Endothelial cell of umbilical vein (primary cell): Measurements from ENCODE around the gene BANF2. TPM values are rescaled to one million over a fixed set of nuclear protein-coding genes. Genes with fewer than 3 reads are reported as not detected.

ENCODE experiments used
- BruUV-seq: library from RNA; stranded (reverse); fragments of 400-500 nt; replicated peaks from 2 replicates; lab custom pipeline; 2021; lab: Mats Ljungman, UMichigan
- CTCF ChIA-PET: fragments of 300-600, 350-600 bp; sonication (Branson Sonifier 250); formaldehyde crosslinking; loops from one replicate; lab custom pipeline; 2021; ENCODE audit warnings: antibody characterized with exemption, inconsistent platforms; lab: Charles Lee
- POLR2A ChIA-PET: fragments of 300-600, 350-600 bp; sonication (Branson Sonifier 250); formaldehyde crosslinking; loops from one replicate; lab custom pipeline; 2021; ENCODE audit warnings: antibody characterized with exemption, inconsistent platforms; lab: Charles Lee
- DNase-seq: peaks from one replicate; pipeline ENCODE4 v3.0.0-alpha.2; 2011; ENCODE audit warnings: low read depth, low spot score
- FAIRE-seq: peaks from 2 replicates; lab custom pipeline; 2011; peaks lifted over from hg19 to GRCh38; lab: Jason Lieb, UNC
- H2AFZ ChIP-seq: 2 replicates; pipeline ENCODE4 v1.6.0; 2012; ENCODE audit warnings: low read depth, low read length, control low read depth, inconsistent platforms
- H3K27ac ChIP-seq: 2 replicates; pipeline ENCODE4 v1.5.1; 2011; ENCODE audit warnings: low read depth, mild to moderate bottlenecking, control low read depth, low read length, moderate library complexity; ENCODE audit not compliant: insufficient read depth
- H3K27me3 ChIP-seq, 2 experiments: 2 replicates each; pipeline versions ENCODE4 v1.6.0 to v1.6.1; 2011; ENCODE audit warnings: low read length in 2 of 2, mixed read lengths in 1 of 2; ENCODE audit not compliant: control insufficient read depth in 2 of 2, insufficient read depth in 2 of 2
- H3K36me3 ChIP-seq, 2 experiments: 2 replicates in 1 of 2; 3 replicates in 1 of 2; pipeline ENCODE4 v1.5.1; 2011; ENCODE audit warnings: low read length in 2 of 2, mild to moderate bottlenecking in 1 of 2, moderate library complexity in 1 of 2; ENCODE audit not compliant: control insufficient read depth in 2 of 2, insufficient read depth in 2 of 2; ENCODE audit errors: extremely low read depth in 1 of 2
- H3K4me1 ChIP-seq: 3 replicates; pipeline ENCODE4 v1.5.1; 2011; ENCODE audit warnings: mild to moderate bottlenecking, low read length; ENCODE audit not compliant: control insufficient read depth, insufficient read depth; ENCODE audit errors: extremely low read depth
- H3K4me2 ChIP-seq: 2 replicates; pipeline ENCODE4 v1.6.1; 2011; ENCODE audit warnings: low read length, control low read depth, mixed read lengths; ENCODE audit not compliant: insufficient read depth
- H3K4me3 ChIP-seq, 3 experiments: fragments of 200-600 bp in 1 of 3; sonication (generic), shearing (Covaris generic) in 1 of 3; replicated peaks in 1 of 3; 2 replicates each; pipeline ENCODE4 v1.5.1; 2011 to 2016; ENCODE audit warnings: control low read depth in 3 of 3, low read length in 3 of 3, mild to moderate bottlenecking in 2 of 3, inconsistent platforms in 1 of 3, low read depth in 1 of 3, moderate library complexity in 1 of 3; ENCODE audit not compliant: insufficient read depth in 1 of 3
- H3K79me2 ChIP-seq: 2 replicates; pipeline ENCODE4 v1.6.0; 2012; ENCODE audit warnings: low read length, inconsistent platforms; ENCODE audit not compliant: control insufficient read depth, insufficient read depth
- H3K9ac ChIP-seq: replicated peaks from 2 replicates; pipeline ENCODE3; 2011; ENCODE audit warnings: low read length, control low read depth; ENCODE audit not compliant: insufficient read depth; ENCODE audit errors: extremely low read depth
- H3K9me1 ChIP-seq: replicated peaks from 3 replicates; pipeline ENCODE4 v1.6.0; 2011; ENCODE audit warnings: mild to moderate bottlenecking, low read length; ENCODE audit not compliant: control insufficient read depth, insufficient read depth; ENCODE audit errors: extremely low read depth
- H3K9me3 ChIP-seq: replicated peaks from 2 replicates; pipeline ENCODE4 v1.5.1; 2012; ENCODE audit warnings: low read length, inconsistent platforms; ENCODE audit not compliant: control insufficient read depth, insufficient read depth
- H4K20me1 ChIP-seq: replicated peaks from 2 replicates; pipeline ENCODE3; 2011; ENCODE audit warnings: mild to moderate bottlenecking, low read length; ENCODE audit not compliant: control insufficient read depth, insufficient read depth; ENCODE audit errors: extremely low read depth
- FOS ChIP-seq: IDR thresholded peaks from 2 replicates; pipeline ENCODE4 v1.6.1; 2011; ENCODE audit warnings: mild to moderate bottlenecking, low read length, moderate library complexity, borderline replicate concordance; ENCODE audit not compliant: insufficient read depth
- GATA2 ChIP-seq: IDR thresholded peaks from 2 replicates; pipeline ENCODE4 v1.7.0; 2011; ENCODE audit warnings: low read depth, mild to moderate bottlenecking, moderate library complexity, mixed read lengths, low read length; ENCODE audit not compliant: insufficient read length, insufficient read depth
- JUN ChIP-seq: IDR thresholded peaks from 2 replicates; pipeline ENCODE4 v1.6.1; 2011; ENCODE audit warnings: borderline replicate concordance, low read depth; ENCODE audit not compliant: insufficient read length, insufficient read depth
- MYC ChIP-seq: IDR thresholded peaks from one replicate; pipeline ENCODE4 v1.6.1; 2011; ENCODE audit warnings: mild to moderate bottlenecking, low read depth, low read length
- POLR2AphosphoS5 ChIP-seq: IDR thresholded peaks from 2 replicates; pipeline ENCODE4 v1.6.1; 2012; ENCODE audit warnings: low read depth, mild to moderate bottlenecking, control low read depth, low read length, moderate library complexity; ENCODE audit not compliant: insufficient read depth
- dilution Hi-C: fragments of 300-500 bp; cut with MboI; formaldehyde crosslinking; loops from one replicate; pipeline ENCODE4 v1.15.0; 2019; ENCODE audit warnings: low sequenced_read_pairs; ENCODE audit not compliant: extremely low pct_ligation_motif_present
- intact Hi-C: fragments of 100-400 bp; cut with micrococcal nuclease; formaldehyde crosslinking; loops from one replicate; pipeline ENCODE4 v1.10.0; 2022
- polyA plus RNA-seq, 4 experiments: library from polyadenylated mRNA; depleted of rRNA in 3 of 4; stranded (reverse) in 3 of 4; unstranded in 1 of 4; fragments of >200 nt; gene quantifications; 2 replicates each; pipeline versions ENCODE4 v1.2.1 to v1.2.3, GENCODE V29; 2011 to 2012; ENCODE audit warnings: missing spikeins in 1 of 4
- total RNA-seq: library from RNA; stranded (reverse); gene quantifications from 2 replicates; pipeline ENCODE4 v1.2.3, GENCODE V29; 2021
- TF ChIP-seq, protein P1 (sequence below), 2 donors: IDR thresholded peaks; 1 replicate in 1 of 2; 2 replicates in 1 of 2; pipeline ENCODE4 v1.5.1; 2011; ENCODE audit warnings: low read length in 2 of 2, mild to moderate bottlenecking in 2 of 2, moderate library complexity in 2 of 2, control low read depth in 1 of 2, inconsistent platforms in 1 of 2, low read depth in 1 of 2; ENCODE audit not compliant: insufficient read depth in 1 of 2; ENCODE audit errors: extremely low read depth in 1 of 2
- TF ChIP-seq, protein P2 (sequence below): IDR thresholded peaks from 2 replicates; pipeline ENCODE4 v1.6.1; 2011; ENCODE audit not compliant: insufficient read depth, insufficient read length

The BANF2 gene
- total and polyA plus RNA-seq, 2 donors (not counting 3 experiments of a cell fraction or from before 2014, with no cell fraction given): not detected

DNA sequence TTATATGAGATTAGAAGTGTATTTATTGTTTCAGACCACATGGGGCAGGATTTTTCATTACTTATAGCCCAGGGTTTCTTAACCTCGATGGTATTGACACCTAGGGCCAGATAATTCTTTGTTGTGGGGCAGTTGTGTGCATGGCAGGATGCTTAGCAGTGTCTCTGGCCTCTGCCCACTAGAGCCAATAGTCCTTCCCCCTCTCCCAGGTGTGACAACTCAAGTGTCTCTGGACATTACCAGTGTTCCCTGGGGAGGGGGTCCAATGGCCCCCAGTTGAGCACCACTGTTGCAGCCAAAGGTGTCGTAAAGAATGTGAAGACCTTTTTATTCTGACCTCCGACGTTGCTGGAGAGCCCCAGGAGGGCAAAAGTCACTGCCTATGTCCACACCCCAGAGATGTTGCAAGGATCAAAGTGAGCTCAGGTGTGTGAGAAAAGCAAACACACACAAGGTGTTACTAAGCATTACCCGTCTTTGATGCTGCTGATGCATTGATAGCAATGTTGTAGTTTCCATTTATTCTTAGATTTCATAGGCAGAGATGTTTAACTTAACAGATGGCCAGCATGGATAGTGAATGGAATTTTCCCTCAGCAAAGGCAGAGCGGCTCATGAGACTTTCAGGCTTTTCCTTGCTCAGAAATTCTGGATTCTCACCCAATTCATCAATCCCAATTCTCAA lies 22.2 kb downstream of the BANF2 start:
- no peak for DNase-seq
- H2AFZ ChIP-seq: no peak overlapping the region
- no peaks in the 10 kb centered on the region for H4K20me1 ChIP-seq
- H3K4me3 ChIP-seq: no peak overlapping the region
- no peaks in the 10 kb centered on the region for H3K4me1 ChIP-seq
- peaks cover 2 to 4% of the 10 kb centered on the region in 2 experiments for H3K27me3 ChIP-seq
- no peak overlapping the region for H3K9ac ChIP-seq
- ChIA-PET POLR2A (no interaction called here), CTCF (interaction anchor here (0.8 to 1.6 kb wide), 3 partner anchors 9 to 217 kb away, joined by 3 to 5 read pairs (median 3); partner anchors contain the start of gene RRBP1)
- no peaks in the 10 kb centered on the region for H3K9me3 ChIP-seq
- H3K36me3 ChIP-seq: no peaks in the 10 kb centered on the region
- no peak for FAIRE-seq
- H3K79me2 ChIP-seq: no peaks in the 10 kb centered on the region
- H3K27ac ChIP-seq: no peak overlapping the region
- intact Hi-C loops (no loop called here), dilution Hi-C loops (no loop called here)
- TF ChIP-seq, protein P1, sequence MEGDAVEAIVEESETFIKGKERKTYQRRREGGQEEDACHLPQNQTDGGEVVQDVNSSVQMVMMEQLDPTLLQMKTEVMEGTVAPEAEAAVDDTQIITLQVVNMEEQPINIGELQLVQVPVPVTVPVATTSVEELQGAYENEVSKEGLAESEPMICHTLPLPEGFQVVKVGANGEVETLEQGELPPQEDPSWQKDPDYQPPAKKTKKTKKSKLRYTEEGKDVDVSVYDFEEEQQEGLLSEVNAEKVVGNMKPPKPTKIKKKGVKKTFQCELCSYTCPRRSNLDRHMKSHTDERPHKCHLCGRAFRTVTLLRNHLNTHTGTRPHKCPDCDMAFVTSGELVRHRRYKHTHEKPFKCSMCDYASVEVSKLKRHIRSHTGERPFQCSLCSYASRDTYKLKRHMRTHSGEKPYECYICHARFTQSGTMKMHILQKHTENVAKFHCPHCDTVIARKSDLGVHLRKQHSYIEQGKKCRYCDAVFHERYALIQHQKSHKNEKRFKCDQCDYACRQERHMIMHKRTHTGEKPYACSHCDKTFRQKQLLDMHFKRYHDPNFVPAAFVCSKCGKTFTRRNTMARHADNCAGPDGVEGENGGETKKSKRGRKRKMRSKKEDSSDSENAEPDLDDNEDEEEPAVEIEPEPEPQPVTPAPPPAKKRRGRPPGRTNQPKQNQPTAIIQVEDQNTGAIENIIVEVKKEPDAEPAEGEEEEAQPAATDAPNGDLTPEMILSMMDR (IDR thresholded peaks at IDR 0.05; ENCODE audit: extremely low read depth in 1 of 2, insufficient read depth in 1 of 2, low read depth in 1 of 2, low read length in 2 of 2): peak in 1 of 2 donors; percentile 6
- TF ChIP-seq POLR2AphosphoS5: no peak
- TF ChIP-seq GATA2: no peak
- TF ChIP-seq FOS: no peak
- TF ChIP-seq, protein P2, sequence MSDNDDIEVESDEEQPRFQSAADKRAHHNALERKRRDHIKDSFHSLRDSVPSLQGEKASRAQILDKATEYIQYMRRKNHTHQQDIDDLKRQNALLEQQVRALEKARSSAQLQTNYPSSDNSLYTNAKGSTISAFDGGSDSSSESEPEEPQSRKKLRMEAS: no peak
- TF ChIP-seq MYC: no peak
- no peak for TF ChIP-seq JUN
- no peak overlapping the region for H3K4me2 ChIP-seq
- BruUV-seq: no TSS peak
- no peaks in the 10 kb centered on the region for H3K9me1 ChIP-seq
